ENCODE measurements around the gene NFIX.
A peak's percentile ranks its signal among the peaks of the same experiment; 100 is the strongest.

NFIX gene

DNA sequence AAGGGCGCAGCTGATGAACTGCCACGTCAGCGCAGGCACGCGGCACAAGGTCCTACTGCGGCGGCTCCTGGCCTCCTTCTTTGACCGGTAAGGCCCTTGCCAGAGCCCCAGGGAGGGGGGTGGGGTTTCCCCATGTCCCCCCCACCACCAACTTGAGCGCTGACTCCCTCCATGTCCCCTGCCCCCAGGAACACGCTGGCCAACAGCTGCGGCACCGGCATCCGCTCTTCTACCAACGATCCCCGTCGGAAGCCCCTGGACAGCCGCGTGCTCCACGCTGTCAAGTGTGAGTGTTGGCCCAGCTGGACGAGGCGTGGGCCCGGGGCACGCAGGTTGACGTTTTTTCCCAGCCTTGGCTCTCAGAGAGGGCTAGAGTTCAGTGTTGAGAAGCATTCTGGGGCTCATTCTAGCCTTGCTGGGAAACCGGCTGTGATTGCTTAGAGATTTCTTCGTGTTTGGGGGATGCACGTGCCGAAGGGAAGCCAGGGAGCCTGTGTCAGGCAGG, 142.1 kb downstream of the NFIX start:
- DNase-seq (no peak), ATAC-seq (no peak)
- Mint-ChIP-seq H3K27me3 (no peaks in the 10 kb centered on the region), H3K4me1 (peaks cover 14% of the 10 kb centered on the region), H3K4me3 (no peak overlapping the region), H3K27ac (no peak overlapping the region), H3K9me3 (no peaks in the 10 kb centered on the region)

DNA sequence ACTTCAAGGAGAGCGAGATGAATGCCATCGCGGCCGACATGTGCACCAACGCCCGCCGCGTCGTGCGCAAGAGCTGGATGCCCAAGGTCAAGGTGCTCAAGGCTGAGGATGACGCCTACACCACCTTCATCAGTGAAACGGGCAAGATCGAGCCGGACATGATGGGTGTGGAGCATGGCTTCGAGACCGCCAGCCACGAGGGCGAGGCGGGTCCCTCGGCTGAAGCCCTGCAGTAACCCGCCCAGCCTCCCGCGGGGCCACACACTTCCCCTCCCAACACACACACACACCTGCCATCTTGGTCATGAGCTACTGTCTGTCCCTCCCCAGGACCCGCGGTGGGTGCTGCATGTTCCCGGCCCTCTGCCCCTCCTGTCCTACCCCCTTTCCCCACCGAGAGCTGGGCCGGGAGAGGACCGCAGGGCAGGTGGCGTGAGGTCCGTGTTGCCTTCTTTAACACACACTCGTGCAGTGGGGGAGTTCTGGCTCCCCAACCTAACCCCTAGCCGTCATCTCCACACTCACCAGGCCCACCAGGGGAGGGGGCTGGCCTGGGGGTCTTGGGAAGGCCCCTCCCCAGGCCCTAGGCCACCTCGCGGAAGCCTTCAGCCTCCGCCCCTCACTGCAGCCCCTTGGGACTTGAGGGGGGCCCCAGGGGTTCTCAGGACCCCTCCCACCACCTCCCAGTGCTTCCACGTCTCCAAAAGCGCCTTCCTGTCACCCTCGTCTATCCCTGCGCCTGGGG, 143.1 kb downstream of the NFIX start:
- Mint-ChIP-seq H3K27me3 (no peaks in the 10 kb centered on the region), H3K27ac (peak overlapping the region in 1 of 2 donors; percentile 94), H3K4me1 (peaks cover 4% of the 10 kb centered on the region), H3K9me3 (no peaks in the 10 kb centered on the region), H3K4me3 (no peak overlapping the region)
- ATAC-seq (no peak), DNase-seq (no peak)

DNA sequence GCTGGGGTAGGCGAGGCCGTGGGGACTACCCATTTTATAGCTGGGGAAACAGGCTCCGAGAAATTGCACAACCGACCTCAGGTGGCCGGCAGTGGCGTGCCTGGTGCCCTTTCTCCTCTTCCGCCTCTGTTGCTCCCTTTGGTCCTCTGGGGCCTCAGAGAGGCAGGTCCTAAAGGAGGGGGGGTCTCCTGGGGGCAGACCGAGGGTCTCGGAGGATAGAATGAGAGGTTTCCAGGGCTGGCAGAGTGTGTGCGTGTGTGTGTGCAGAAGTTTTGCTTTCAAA, 143.6 kb downstream of the NFIX start:
- no peaks in the 10 kb centered on the region for H3K4me1 Mint-ChIP-seq
- ATAC-seq = no peak
- H3K4me3 Mint-ChIP-seq = no peak overlapping the region

DNA sequence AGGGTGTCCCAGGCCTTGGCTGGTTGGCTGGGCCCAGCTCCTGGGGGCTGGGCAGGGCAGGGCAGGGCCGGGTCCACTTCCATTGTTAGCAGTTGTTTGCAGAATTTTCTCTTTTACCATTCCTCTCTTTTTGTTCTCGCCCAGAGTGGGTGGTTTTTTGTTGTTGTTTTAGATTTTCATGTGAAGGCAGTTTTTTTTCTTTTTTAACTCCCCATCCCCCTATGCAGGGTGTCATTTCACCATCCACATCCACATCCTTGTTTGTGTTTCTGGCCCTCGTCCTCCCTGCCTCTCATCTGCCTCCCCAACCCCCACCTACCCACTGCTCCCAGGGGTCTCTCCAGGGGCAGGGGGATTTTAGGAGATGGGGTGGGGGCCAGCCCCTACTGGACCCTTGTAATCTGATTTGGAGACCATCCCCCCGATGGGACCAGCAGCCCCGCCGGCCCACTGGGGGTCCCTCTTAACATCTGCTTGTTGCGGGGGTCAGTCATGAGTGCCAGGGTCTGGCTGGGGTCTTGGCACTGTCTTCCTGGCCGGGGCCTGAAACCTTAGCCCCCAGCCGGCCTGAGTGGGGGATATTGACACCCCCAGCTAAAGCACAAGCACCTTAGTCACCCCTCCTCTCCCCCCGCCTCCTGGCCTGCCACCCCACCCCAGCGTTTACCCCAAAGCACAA, 144.5 kb downstream of the NFIX start:
- H3K4me3 Mint-ChIP-seq = no peak overlapping the region
- no peak for ATAC-seq
- no peak for DNase-seq
- H3K9me3 Mint-ChIP-seq = no peaks in the 10 kb centered on the region
- no peaks in the 10 kb centered on the region for H3K27me3 Mint-ChIP-seq
- no peak overlapping the region for H3K27ac Mint-ChIP-seq
- no peaks in the 10 kb centered on the region for H3K4me1 Mint-ChIP-seq

More for the DNA sequence above, 143.6 kb downstream of the NFIX start:
- H3K27ac Mint-ChIP-seq = no peak overlapping the region
- no peaks in the 10 kb centered on the region for H3K27me3 Mint-ChIP-seq
- no peaks in the 10 kb centered on the region for H3K9me3 Mint-ChIP-seq
- DNase-seq = no peak

DNA sequence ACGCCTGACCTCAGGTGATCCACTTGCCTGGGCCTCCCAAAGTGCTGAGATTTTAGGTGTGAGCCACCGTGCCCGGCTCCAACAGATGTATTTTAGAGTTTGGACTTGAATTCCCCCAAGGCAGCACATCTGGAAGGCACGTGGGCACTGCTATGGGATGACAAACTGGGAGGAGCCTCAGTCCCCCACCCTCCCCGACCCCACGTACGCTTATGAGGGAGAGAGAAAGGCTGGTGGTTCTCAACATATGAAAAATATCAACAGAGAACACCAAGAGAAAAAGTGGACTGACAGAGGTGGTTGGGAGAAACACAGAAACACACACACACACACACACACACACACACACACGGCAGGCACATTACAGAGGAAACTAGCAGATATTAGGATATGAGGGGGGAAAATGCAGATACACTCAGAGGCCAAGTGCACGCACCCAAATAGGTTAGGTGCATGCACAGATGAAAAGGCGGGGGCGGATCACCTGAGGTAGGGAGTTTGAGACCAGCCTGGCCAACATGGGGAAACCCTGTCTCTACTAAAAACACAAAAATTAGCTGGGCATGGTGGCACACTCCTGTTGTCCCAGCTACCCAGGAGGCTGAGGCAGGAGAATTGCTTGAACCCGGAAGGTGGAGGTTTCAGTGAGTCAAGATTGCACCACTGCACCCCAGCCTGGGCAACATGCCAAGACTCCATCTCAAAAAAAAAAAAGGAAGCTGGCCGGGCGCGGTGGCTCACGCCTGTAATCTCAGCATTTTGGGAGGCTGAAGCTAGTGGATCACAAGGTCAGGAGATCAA, 151.7 kb downstream of the NFIX start:
- H3K27ac Mint-ChIP-seq = no peak overlapping the region
- no peak overlapping the region for H3K4me3 Mint-ChIP-seq
- DNase-seq = no peak
- ATAC-seq = no peak
- no peaks in the 10 kb centered on the region for H3K9me3 Mint-ChIP-seq
- H3K27me3 Mint-ChIP-seq = no peaks in the 10 kb centered on the region
- H3K4me1 Mint-ChIP-seq = peaks cover 26% of the 10 kb centered on the region
